ENCODE measurements around the gene RAPGEF1.

The RAPGEF1 gene

GRCh38 chr9:131590449-131590848 is 149.4 kb downstream of the RAPGEF1 start:
- no peak for TF ChIP-seq CTCF (IDR thresholded peaks at IDR 0.05; ENCODE audit: low read depth, low read length, missing control alignments)
- in situ Hi-C loops (cut with HindIII; ENCODE audit: low sequenced_read_pairs) = no loop called here
- DNase-seq (ENCODE audit: low read depth) = no peak
- no peak overlapping the region for H3K4me3 ChIP-seq (ENCODE audit: low read depth, low read length)

GRCh38 chr9:131589993-131590392 is 149.9 kb downstream of the RAPGEF1 start:
- H3K4me3 ChIP-seq (ENCODE audit: low read depth, low read length) = no peak overlapping the region
- TF ChIP-seq CTCF (IDR thresholded peaks at IDR 0.05; ENCODE audit: low read depth, low read length, missing control alignments) = no peak
- no peak for DNase-seq (ENCODE audit: low read depth)
- in situ Hi-C loops (cut with HindIII; ENCODE audit: low sequenced_read_pairs) = no loop called here

GRCh38 chr9:131589124-131589711 is 150.7 kb downstream of the RAPGEF1 start:
- in situ Hi-C loops (cut with HindIII; ENCODE audit: low sequenced_read_pairs) = no loop called here
- H3K4me3 ChIP-seq (ENCODE audit: low read depth, low read length) = no peak overlapping the region

GRCh38 chr9:131588396-131588795 is 151.5 kb downstream of the RAPGEF1 start:
- no peak overlapping the region for H3K4me3 ChIP-seq (ENCODE audit: low read depth, low read length)
- no peak for TF ChIP-seq CTCF (IDR thresholded peaks at IDR 0.05; ENCODE audit: low read depth, low read length, missing control alignments)
- DNase-seq (ENCODE audit: low read depth) = no peak
- in situ Hi-C loops (cut with HindIII; ENCODE audit: low sequenced_read_pairs) = no loop called here

More at GRCh38 chr9:131589124-131589711, 150.7 kb downstream of the RAPGEF1 start:
- no peak for TF ChIP-seq CTCF (IDR thresholded peaks at IDR 0.05; ENCODE audit: low read depth, low read length, missing control alignments)
- no peak for DNase-seq (ENCODE audit: low read depth)

GRCh38 chr9:131587906-131588305 is 152.0 kb downstream of the RAPGEF1 start:
- DNase-seq (ENCODE audit: low read depth) = no peak
- no peak for TF ChIP-seq CTCF (IDR thresholded peaks at IDR 0.05; ENCODE audit: low read depth, low read length, missing control alignments)
- in situ Hi-C loops (cut with HindIII; ENCODE audit: low sequenced_read_pairs) = no loop called here
- H3K4me3 ChIP-seq (ENCODE audit: low read depth, low read length) = no peak overlapping the region

- TF ChIP-seq CTCF (IDR thresholded peaks at IDR 0.05; ENCODE audit: low read depth, low read length, missing control alignments) = no peak
- no peak overlapping the region for H3K4me3 ChIP-seq (ENCODE audit: low read depth, low read length)
- DNase-seq (ENCODE audit: low read depth) = no peak
- in situ Hi-C loops (cut with HindIII; ENCODE audit: low sequenced_read_pairs) = no loop called here
Measured at GRCh38 chr9:131587331-131587730, 152.5 kb downstream of the RAPGEF1 start.

Data from astrocyte of the cerebellum (primary cell).